Activated CD4-positive, alpha-beta T cell treated with anti-CD3 and anti-CD28 coated beads, Interleukin-2, amount 50 U/mL, for 4 hours (primary cell): ENCODE measurements around the gene PSMB11.
A peak's percentile ranks its signal among the peaks of the same experiment; 100 is the strongest.

Experiments
- DNase-seq, 2 experiments: peaks; one replicate each; pipeline ENCODE4 v3.0.0-alpha.2; 2020

PSMB11 gene

GRCh38 chr14:23015618-23016017 lies 26.4 kb upstream of the PSMB11 start:
- DNase-seq = no peak

GRCh38 chr14:23017091-23017490 lies 24.9 kb upstream of the PSMB11 start:
- DNase-seq = no peak

GRCh38 chr14:23018107-23018506 lies 23.9 kb upstream of the PSMB11 start:
- no peak for DNase-seq

GRCh38 chr14:23020143-23021128 lies 21.6 kb upstream of the PSMB11 start:
- no peak for DNase-seq

GRCh38 chr14:23021434-23021833 lies 20.6 kb upstream of the PSMB11 start:
- DNase-seq = no peak

- DNase-seq = no peak
These were observed 20.0 kb upstream of the PSMB11 start for GRCh38 chr14:23021889-23022442.

GRCh38 chr14:23023022-23023794 lies 18.8 kb upstream of the PSMB11 start:
- DNase-seq = no peak

GRCh38 chr14:23023795-23024152 lies 18.2 kb upstream of the PSMB11 start:
- no peak for DNase-seq

GRCh38 chr14:23024612-23025075 lies 17.4 kb upstream of the PSMB11 start:
- no peak for DNase-seq

- DNase-seq = no peak
These were observed 16.7 kb upstream of the PSMB11 start for GRCh38 chr14:23025151-23025814.

GRCh38 chr14:23028799-23029198 lies 13.2 kb upstream of the PSMB11 start:
- peak; percentile 12 for DNase-seq

- DNase-seq = no peak
These were observed 11.1 kb upstream of the PSMB11 start for GRCh38 chr14:23030936-23031335.

GRCh38 chr14:23033251-23033727 lies 8.7 kb upstream of the PSMB11 start:
- no peak for DNase-seq

- DNase-seq = no peak
These were observed 8.1 kb upstream of the PSMB11 start for GRCh38 chr14:23033801-23034497.

GRCh38 chr14:23034498-23035302 lies 7.3 kb upstream of the PSMB11 start, which contains the start of gene PSMB5:
TSS of gene PSMB5 (minus strand) at chr14:23034900. CDS start at chr14:23034881, 19 bp downstream.
- peak; percentile 85 to 86 for DNase-seq

- DNase-seq = no peak
These were observed 6.5 kb upstream of the PSMB11 start for GRCh38 chr14:23035303-23036144.

GRCh38 chr14:23040100-23040499 lies 1.9 kb upstream of the PSMB11 start:
- no peak for DNase-seq

- no peak for DNase-seq
These were observed 283 bp upstream of the PSMB11 start for GRCh38 chr14:23041729-23042128.

- no peak for DNase-seq
These were observed 1.1 kb downstream of the PSMB11 start for GRCh38 chr14:23043145-23043544.

- no peak for DNase-seq
These were observed 1.7 kb downstream of the PSMB11 start for GRCh38 chr14:23043754-23044153.
